C4-2B (cell line): ENCODE measurements around the gene DEFB128.
"Not testable (repeated sequence)": the region's sequence is repeated elsewhere in the genome, so short reads cannot be mapped to it uniquely, and the experiment has no call there.

Experiments used
- H3K27ac ChIP-seq: fragments of 450-650 bp; 2 replicates; pipeline ENCODE4 v1.5.1; 2017
- ZFX ChIP-seq: fragments of 450-650 bp; IDR thresholded peaks from 2 replicates; pipeline ENCODE4 v1.6.1; 2017
- TF ChIP-seq, protein P1 (sequence below): fragments of 450-650 bp; conservative IDR thresholded peaks from 2 replicates; pipeline ENCODE4 v1.5.1; 2017; ENCODE audit warnings: mild to moderate bottlenecking

Gene DEFB128

DNA sequence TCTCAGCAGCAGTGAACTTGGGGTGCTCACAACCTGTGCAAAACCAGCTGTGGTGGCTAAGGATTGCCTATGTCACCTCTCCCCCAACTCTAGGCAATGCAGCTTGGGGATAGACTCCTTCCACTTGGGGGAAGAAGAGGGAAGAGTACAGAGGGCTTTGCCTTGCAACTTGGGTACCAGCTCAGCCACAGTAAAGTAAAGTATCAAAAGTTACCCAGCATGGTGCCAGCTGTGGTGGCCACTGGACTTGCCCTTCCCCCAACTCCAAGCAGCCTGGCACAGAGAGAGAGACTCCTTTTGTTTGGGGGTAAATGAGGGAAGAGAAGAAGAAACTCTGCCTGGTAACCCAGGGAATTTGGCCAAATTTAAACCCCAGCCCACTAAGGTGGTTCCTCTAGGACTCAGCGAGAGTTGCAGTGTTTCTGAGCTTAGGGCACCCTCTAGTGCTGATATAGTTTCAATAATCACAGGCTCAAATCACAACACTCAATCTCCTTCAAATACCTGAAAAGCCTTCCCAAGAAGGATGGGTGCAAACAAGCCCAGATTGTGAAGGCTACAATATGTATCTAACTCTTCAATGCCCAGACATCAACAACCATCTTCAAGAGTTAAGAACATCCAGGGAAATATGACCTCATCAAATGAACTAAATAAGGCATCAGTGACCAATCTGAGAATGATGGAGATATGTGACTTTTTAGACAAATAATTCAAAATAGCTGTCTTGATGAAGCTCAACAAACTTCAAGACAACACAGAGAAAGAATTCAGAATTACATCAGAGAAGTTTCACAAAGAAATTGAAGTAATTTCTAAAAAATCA lies 30.0 kb upstream of the DEFB128 start:
- no peak overlapping the region for H3K27ac ChIP-seq
- TF ChIP-seq ZFX, result no peak
- TF ChIP-seq, protein P1, sequence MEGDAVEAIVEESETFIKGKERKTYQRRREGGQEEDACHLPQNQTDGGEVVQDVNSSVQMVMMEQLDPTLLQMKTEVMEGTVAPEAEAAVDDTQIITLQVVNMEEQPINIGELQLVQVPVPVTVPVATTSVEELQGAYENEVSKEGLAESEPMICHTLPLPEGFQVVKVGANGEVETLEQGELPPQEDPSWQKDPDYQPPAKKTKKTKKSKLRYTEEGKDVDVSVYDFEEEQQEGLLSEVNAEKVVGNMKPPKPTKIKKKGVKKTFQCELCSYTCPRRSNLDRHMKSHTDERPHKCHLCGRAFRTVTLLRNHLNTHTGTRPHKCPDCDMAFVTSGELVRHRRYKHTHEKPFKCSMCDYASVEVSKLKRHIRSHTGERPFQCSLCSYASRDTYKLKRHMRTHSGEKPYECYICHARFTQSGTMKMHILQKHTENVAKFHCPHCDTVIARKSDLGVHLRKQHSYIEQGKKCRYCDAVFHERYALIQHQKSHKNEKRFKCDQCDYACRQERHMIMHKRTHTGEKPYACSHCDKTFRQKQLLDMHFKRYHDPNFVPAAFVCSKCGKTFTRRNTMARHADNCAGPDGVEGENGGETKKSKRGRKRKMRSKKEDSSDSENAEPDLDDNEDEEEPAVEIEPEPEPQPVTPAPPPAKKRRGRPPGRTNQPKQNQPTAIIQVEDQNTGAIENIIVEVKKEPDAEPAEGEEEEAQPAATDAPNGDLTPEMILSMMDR, result peak; percentile 49

DNA sequence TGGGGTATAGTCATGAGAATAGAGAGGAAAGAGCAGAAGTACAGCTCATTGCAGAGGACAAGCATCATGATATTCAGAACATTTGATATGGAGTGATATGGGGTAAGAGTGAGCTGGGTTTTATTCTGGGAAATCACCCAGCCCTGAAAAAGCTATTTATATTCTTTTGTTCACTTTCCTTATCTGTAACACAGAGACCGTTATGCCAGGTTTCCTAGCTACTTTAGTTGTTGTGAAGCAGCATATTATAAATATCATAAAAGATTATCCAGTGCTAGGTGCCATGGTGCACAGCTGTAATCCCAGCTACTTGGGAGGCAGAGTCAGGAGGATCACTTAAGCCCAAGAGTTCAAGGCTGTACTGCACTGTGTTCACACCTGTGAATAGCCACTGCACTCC lies 27.8 kb upstream of the DEFB128 start:
- H3K27ac ChIP-seq, result no peak overlapping the region
- no peak for TF ChIP-seq ZFX
- TF ChIP-seq, protein P1, result no peak

DNA sequence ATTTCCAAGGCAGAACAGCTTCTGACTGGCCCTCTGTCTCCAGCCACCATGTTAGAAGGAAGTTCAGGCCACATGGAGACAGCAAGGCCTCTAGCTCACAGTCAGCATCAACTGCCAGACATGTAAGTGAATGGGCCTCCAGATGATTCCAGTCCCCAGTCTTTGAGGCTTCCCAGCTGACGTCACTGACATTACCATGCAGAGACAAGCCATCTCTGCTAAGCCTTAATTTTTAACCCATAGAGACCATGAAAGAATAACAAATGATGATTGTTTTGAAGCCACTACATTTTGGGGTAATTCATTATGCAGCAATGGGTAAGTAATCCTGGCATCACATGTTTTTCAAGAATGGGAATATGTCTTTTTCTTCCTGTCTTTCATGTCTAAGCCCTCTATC lies 26.3 kb upstream of the DEFB128 start:
- no peak for TF ChIP-seq ZFX
- TF ChIP-seq, protein P1, result no peak
- no peak overlapping the region for H3K27ac ChIP-seq

GRCh38 chr20:214383-214782 lies 24.9 kb upstream of the DEFB128 start:
- H3K27ac ChIP-seq, result no peak overlapping the region
- no peak for TF ChIP-seq ZFX
- TF ChIP-seq, protein P1, result no peak

DNA sequence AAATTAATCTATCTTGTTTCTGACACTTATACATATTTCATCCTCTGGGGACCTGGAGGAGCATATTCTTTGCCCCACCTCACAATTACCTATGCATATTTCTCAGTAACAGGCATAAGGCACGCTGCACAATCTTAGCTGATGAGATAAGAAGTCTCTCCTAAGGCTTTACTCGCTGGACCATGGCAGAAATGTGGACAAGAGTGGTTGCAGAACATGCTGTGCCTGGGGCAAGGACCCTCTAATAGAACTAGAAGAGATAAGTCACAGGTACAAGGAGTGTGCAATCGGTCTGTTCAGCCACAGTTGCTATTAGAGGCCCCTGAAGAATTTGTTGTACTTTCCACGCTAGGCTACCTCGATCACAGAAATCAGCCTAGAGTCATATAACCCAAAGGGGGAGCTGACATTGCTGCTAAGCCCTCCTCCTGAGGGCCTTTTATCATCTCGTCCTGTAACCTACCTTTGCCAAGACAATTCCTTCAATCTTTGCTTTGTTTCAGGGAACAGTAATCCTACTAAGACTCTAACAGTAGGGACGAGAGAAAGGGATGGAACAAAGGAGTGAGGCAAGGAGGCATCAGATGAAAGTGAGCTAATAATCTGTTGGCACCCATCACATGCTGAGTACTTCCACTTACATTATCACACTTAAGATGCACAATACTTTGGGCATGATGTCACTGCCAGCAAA lies 21.4 kb upstream of the DEFB128 start:
- no peak for TF ChIP-seq ZFX
- TF ChIP-seq, protein P1, result no peak
- no peak overlapping the region for H3K27ac ChIP-seq

- TF ChIP-seq, protein P1, result peak; percentile 75
- no peak for TF ChIP-seq ZFX
- no peak overlapping the region for H3K27ac ChIP-seq
Measured at GRCh38 chr20:208942-209566, 19.5 kb upstream of the DEFB128 start.

GRCh38 chr20:203630-204029 lies 14.1 kb upstream of the DEFB128 start:
- H3K27ac ChIP-seq, result not testable (repeated sequence)
